Stimulated activated CD4-positive, alpha-beta T cell treated with anti-CD3 and anti-CD28 coated beads, Interleukin-4, amount 100 ng/mL, for 1 hour (primary cell): ENCODE results near the gene SNX9.
A peak's percentile ranks its signal among the peaks of the same experiment; 100 is the strongest.
"Not testable (repeated sequence)": the region's sequence is repeated elsewhere in the genome, so short reads cannot be mapped to it uniquely, and the experiment has no call there.

Experiments used
- DNase-seq: peaks from one replicate; pipeline ENCODE4 v3.0.0-alpha.2; 2020

Gene SNX9

GRCh38 chr6:157961153-157961831, 138.2 kb downstream of the SNX9 start:
- no peak for DNase-seq

- no peak for DNase-seq
Measured at GRCh38 chr6:157961832-157962575, 139.0 kb downstream of the SNX9 start.

- no peak for DNase-seq
Measured at GRCh38 chr6:157962601-157963302, 139.7 kb downstream of the SNX9 start.

GRCh38 chr6:157964100-157964499, 141.1 kb downstream of the SNX9 start:
- DNase-seq, result no peak

- no peak for DNase-seq
Measured at GRCh38 chr6:157965387-157965786, 142.3 kb downstream of the SNX9 start.

GRCh38 chr6:157966589-157966977, 143.5 kb downstream of the SNX9 start:
- DNase-seq, result no peak

GRCh38 chr6:157967020-157967419, 144.0 kb downstream of the SNX9 start:
- no peak for DNase-seq

GRCh38 chr6:157967486-157967885, 144.4 kb downstream of the SNX9 start:
- DNase-seq, result no peak

- not testable (repeated sequence) for DNase-seq
Measured at GRCh38 chr6:157972177-157972576, 149.1 kb downstream of the SNX9 start.

- no peak for DNase-seq
Measured at GRCh38 chr6:157974341-157974894, 151.4 kb downstream of the SNX9 start.

- no peak for DNase-seq
Measured at GRCh38 chr6:157974967-157975366, 151.9 kb downstream of the SNX9 start.

GRCh38 chr6:157975456-157975855, 152.4 kb downstream of the SNX9 start:
- no peak for DNase-seq

GRCh38 chr6:157976345-157977175, 153.5 kb downstream of the SNX9 start:
- DNase-seq, result no peak

GRCh38 chr6:157977176-157977804, 154.2 kb downstream of the SNX9 start:
- no peak for DNase-seq

GRCh38 chr6:157978021-157978783, 155.2 kb downstream of the SNX9 start:
- DNase-seq, result no peak

GRCh38 chr6:157980288-157981131, 157.5 kb downstream of the SNX9 start:
- no peak for DNase-seq

- no peak for DNase-seq
Measured at GRCh38 chr6:157981132-157981394, 158.0 kb downstream of the SNX9 start.

GRCh38 chr6:157981395-157982101, 158.5 kb downstream of the SNX9 start, which contains the start of gene SYNJ2:
TSS of gene SYNJ2 (plus strand) at chr6:157981863. CDS start at chr6:157981962, 99 bp downstream.
- DNase-seq, result peak; percentile 82

- peak; percentile 28 for DNase-seq
Measured at GRCh38 chr6:157982102-157982562, 159.1 kb downstream of the SNX9 start.
